ENCODE results near the gene DIP2C. TPM values are rescaled to one million over a fixed set of nuclear protein-coding genes. Genes with fewer than 3 reads are reported as not detected.

Gene DIP2C
- total RNA-seq, 2 donors from 2014 or later, result 9.6 to 11.9 TPM

GRCh38 chr10:360653-361052 is 328.8 kb downstream of the DIP2C start:
- intact Hi-C loops (cut with DNase I), result no loop called here
- no peaks in the 10 kb centered on the region for H3K4me1 ChIP-seq
- TF ChIP-seq POLR2A (IDR thresholded peaks at IDR 0.05) (no peak), CTCF (IDR thresholded peaks at IDR 0.05) (no peak)
- WGBS, 2 donors, result 41 to 75% methylated on average over 6 of the region's 6 CpGs
- ATAC-seq (peak; percentile 30), DNase-seq (peak in 1 of 4 donors; percentile 23)
- H3K27me3 ChIP-seq, result no peaks in the 10 kb centered on the region
- H3K36me3 ChIP-seq (replicated peaks in 1 of 2; ENCODE audit: insufficient read depth in 1 of 2, low read depth in 2 of 2), result peaks cover 0 to 12% of the 10 kb centered on the region in 2 donors
- H3K9me3 ChIP-seq, result no peaks in the 10 kb centered on the region
- H3K27ac ChIP-seq, result peak overlapping the region in 1 of 4 donors; percentile 22
- no peak overlapping the region for H3K4me3 ChIP-seq

GRCh38 chr10:359762-360161 is 329.7 kb downstream of the DIP2C start:
- H3K4me1 ChIP-seq, result no peaks in the 10 kb centered on the region
- no peak overlapping the region for H3K4me3 ChIP-seq
- peaks cover 0 to 9% of the 10 kb centered on the region in 2 donors for H3K36me3 ChIP-seq (replicated peaks in 1 of 2; ENCODE audit: insufficient read depth in 1 of 2, low read depth in 2 of 2)
- no peaks in the 10 kb centered on the region for H3K9me3 ChIP-seq
- intact Hi-C loops (cut with DNase I), result no loop called here
- 94% methylated on average over 14 of the region's 14 CpGs for WGBS, 2 donors
- H3K27ac ChIP-seq, result no peak overlapping the region
- no peaks in the 10 kb centered on the region for H3K27me3 ChIP-seq
- DNase-seq (no peak), ATAC-seq (no peak)
- TF ChIP-seq POLR2A (IDR thresholded peaks at IDR 0.05) (no peak), CTCF (IDR thresholded peaks at IDR 0.05) (no peak)

- 91 to 97% methylated on average over 8 to 18 of the region's 18 CpGs for WGBS, 2 donors
- no peak for ATAC-seq
Observed at GRCh38 chr10:359093-359492, 330.4 kb downstream of the DIP2C start.

GRCh38 chr10:357201-357950 is 332.1 kb downstream of the DIP2C start:
- intact Hi-C loops (cut with DNase I), result no loop called here
- peaks cover 0 to 9% of the 10 kb centered on the region in 2 donors for H3K36me3 ChIP-seq (replicated peaks in 1 of 2; ENCODE audit: insufficient read depth in 1 of 2, low read depth in 2 of 2)
- 93 to 95% methylated on average over 40 of the region's 40 CpGs for WGBS, 2 donors
- no peaks in the 10 kb centered on the region for H3K4me1 ChIP-seq
- no peak overlapping the region for H3K27ac ChIP-seq
- DNase-seq (no peak), ATAC-seq (no peak)
- no peak overlapping the region for H3K4me3 ChIP-seq
- H3K27me3 ChIP-seq, result no peaks in the 10 kb centered on the region
- H3K9me3 ChIP-seq, result no peaks in the 10 kb centered on the region
- TF ChIP-seq CTCF (IDR thresholded peaks at IDR 0.05), result no peak
- no peak for TF ChIP-seq POLR2A (IDR thresholded peaks at IDR 0.05)

More at GRCh38 chr10:359093-359492, 330.4 kb downstream of the DIP2C start:
- peaks cover 0 to 9% of the 10 kb centered on the region in 2 donors for H3K36me3 ChIP-seq (replicated peaks in 1 of 2; ENCODE audit: insufficient read depth in 1 of 2, low read depth in 2 of 2)
- DNase-seq, result no peak
- H3K27me3 ChIP-seq, result no peaks in the 10 kb centered on the region
- H3K9me3 ChIP-seq, result no peaks in the 10 kb centered on the region
- no peaks in the 10 kb centered on the region for H3K4me1 ChIP-seq
- H3K4me3 ChIP-seq, result no peak overlapping the region
- intact Hi-C loops (cut with DNase I), result no loop called here
- H3K27ac ChIP-seq, result no peak overlapping the region
- TF ChIP-seq POLR2A (IDR thresholded peaks at IDR 0.05), result no peak

GRCh38 chr10:356452-356851 is 333.0 kb downstream of the DIP2C start:
- no peaks in the 10 kb centered on the region for H3K9me3 ChIP-seq
- no peak overlapping the region for H3K27ac ChIP-seq
- no peak overlapping the region for H3K4me3 ChIP-seq
- ATAC-seq (no peak), DNase-seq (no peak)
- intact Hi-C loops (cut with DNase I), result no loop called here
- WGBS, 2 donors, result 83 to 92% methylated on average over 5 to 8 of the region's 8 CpGs
- H3K36me3 ChIP-seq (replicated peaks in 1 of 2; ENCODE audit: insufficient read depth in 1 of 2, low read depth in 2 of 2), result peaks cover 0 to 7% of the 10 kb centered on the region in 2 donors
- TF ChIP-seq CTCF (IDR thresholded peaks at IDR 0.05), result no peak
- TF ChIP-seq POLR2A (IDR thresholded peaks at IDR 0.05), result no peak
- H3K27me3 ChIP-seq, result no peaks in the 10 kb centered on the region
- no peaks in the 10 kb centered on the region for H3K4me1 ChIP-seq
